ENCODE measurements around the gene WWOX. TPM values are rescaled to one million over a fixed set of nuclear protein-coding genes. Genes with fewer than 3 reads are reported as not detected.
A peak's percentile ranks its signal among the peaks of the same experiment; 100 is the strongest.

WWOX gene
- total and polyA plus RNA-seq, 2 of the 13 experiments (the other 11 are each of a cell fraction or from before 2014, with no cell fraction given) = 9.1 to 37.4 TPM

DNA sequence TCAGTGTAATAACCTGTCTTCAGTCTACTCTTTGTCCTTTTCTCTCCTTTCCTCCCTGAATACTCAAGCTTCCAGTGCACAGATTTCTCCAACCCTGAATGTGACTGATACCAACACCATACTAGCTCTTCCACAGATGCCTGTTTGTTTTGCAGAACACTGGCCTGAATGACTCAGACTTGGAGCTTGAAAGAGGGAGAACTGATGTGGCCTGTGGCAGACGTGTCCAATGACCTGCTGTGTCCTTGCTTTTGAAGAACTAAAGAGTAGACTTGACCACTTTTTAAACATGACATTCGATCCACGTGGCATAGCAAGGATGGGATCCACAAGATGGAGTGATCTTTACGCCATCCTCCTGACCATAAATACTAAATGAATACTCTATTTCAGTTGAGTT is 361.0 kb downstream of the WWOX start (continued):
- TF ChIP-seq ZNF609 (CRISPR knock-in tag; IDR thresholded peaks at IDR 0.05; ENCODE audit: borderline replicate concordance) (no peak), ZNF670 (CRISPR knock-in tag; IDR thresholded peaks at IDR 0.05; ENCODE audit: borderline replicate concordance) (no peak), GABPB1 (CRISPR knock-in tag; IDR thresholded peaks at IDR 0.05) (no peak), NFE2L2 (IDR thresholded peaks at IDR 0.05; ENCODE audit: low read length) (peak; percentile 12; the same call in 1 of the 2 replicates), FOXO1 (CRISPR knock-in tag; IDR thresholded peaks at IDR 0.05) (peak; percentile 12; the same call in 1 of the 2 replicates), ZNF687 (CRISPR knock-in tag; IDR thresholded peaks at IDR 0.05) (no peak), MTF2 (CRISPR knock-in tag; IDR thresholded peaks at IDR 0.05; ENCODE audit: borderline replicate concordance) (no peak), NR3C1 (CRISPR knock-in tag; IDR thresholded peaks at IDR 0.05) (no peak), NFKBIZ (CRISPR knock-in tag; IDR thresholded peaks at IDR 0.05) (no peak), AGO1 (IDR thresholded peaks at IDR 0.05; ENCODE audit: low read depth, low read length, poor library complexity, severe bottlenecking) (no peak), SIX4 (CRISPR knock-in tag; IDR thresholded peaks at IDR 0.05) (peak; percentile 42; the same call in 1 of the 2 replicates), SP4 (CRISPR knock-in tag; IDR thresholded peaks at IDR 0.05) (no peak), ZNF569 (CRISPR knock-in tag; IDR thresholded peaks at IDR 0.05; ENCODE audit: borderline replicate concordance) (no peak), BORCS8-MEF2B (CRISPR knock-in tag; IDR thresholded peaks at IDR 0.05) (no peak)
- TF ChIP-seq, protein P1, sequence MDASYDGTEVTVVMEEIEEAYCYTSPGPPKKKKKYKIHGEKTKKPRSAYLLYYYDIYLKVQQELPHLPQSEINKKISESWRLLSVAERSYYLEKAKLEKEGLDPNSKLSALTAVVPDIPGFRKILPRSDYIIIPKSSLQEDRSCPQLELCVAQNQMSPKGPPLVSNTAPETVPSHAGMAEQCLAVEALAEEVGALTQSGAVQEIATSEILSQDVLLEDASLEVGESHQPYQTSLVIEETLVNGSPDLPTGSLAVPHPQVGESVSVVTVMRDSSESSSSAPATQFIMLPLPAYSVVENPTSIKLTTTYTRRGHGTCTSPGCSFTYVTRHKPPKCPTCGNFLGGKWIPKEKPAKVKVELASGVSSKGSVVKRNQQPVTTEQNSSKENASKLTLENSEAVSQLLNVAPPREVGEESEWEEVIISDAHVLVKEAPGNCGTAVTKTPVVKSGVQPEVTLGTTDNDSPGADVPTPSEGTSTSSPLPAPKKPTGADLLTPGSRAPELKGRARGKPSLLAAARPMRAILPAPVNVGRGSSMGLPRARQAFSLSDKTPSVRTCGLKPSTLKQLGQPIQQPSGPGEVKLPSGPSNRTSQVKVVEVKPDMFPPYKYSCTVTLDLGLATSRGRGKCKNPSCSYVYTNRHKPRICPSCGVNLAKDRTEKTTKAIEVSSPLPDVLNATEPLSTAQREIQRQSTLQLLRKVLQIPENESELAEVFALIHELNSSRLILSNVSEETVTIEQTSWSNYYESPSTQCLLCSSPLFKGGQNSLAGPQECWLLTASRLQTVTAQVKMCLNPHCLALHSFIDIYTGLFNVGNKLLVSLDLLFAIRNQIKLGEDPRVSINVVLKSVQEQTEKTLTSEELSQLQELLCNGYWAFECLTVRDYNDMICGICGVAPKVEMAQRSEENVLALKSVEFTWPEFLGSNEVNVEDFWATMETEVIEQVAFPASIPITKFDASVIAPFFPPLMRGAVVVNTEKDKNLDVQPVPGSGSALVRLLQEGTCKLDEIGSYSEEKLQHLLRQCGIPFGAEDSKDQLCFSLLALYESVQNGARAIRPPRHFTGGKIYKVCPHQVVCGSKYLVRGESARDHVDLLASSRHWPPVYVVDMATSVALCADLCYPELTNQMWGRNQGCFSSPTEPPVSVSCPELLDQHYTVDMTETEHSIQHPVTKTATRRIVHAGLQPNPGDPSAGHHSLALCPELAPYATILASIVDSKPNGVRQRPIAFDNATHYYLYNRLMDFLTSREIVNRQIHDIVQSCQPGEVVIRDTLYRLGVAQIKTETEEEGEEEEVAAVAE (CRISPR knock-in tag; IDR thresholded peaks at IDR 0.05; ENCODE audit: borderline replicate concordance) = peak; percentile 82; the same call in 1 of the 2 replicates
- TF ChIP-seq, protein P2, sequence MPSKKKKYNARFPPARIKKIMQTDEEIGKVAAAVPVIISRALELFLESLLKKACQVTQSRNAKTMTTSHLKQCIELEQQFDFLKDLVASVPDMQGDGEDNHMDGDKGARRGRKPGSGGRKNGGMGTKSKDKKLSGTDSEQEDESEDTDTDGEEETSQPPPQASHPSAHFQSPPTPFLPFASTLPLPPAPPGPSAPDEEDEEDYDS (CRISPR knock-in tag; IDR thresholded peaks at IDR 0.05) = peak; percentile 21; the same call in 1 of the 2 replicates
